K562 (cell line): Measurements from ENCODE around the gene DIP2C. TPM values are rescaled to one million over a fixed set of nuclear protein-coding genes. Genes with fewer than 3 reads are reported as not detected.

Experiments
- ATAC-seq: fragments of 200-7000 bp; cut with Tn5 transposase; 3 replicates; pipeline ENCODE4 v1.9.1; 2020; ENCODE audit warnings: moderate library complexity
- BruUV-seq: library from RNA; stranded (reverse); fragments of 400-500 nt; replicated peaks from 2 replicates; lab custom pipeline; 2021; lab: Mats Ljungman, UMichigan
- CTCF ChIA-PET: fragments of 300-600 bp; formaldehyde crosslinking; extraction: SDS; loops from one replicate; lab custom pipeline; 2021; ENCODE audit warnings: low intra/inter-chr PET ratio; lab: Yijun Ruan, JAX
- POLR2A ChIA-PET: fragments of 300-600, 350-650 bp; sonication (Branson Sonifier 250); formaldehyde crosslinking; extraction: SDS; loops from one replicate; lab custom pipeline; 2021; ENCODE audit warnings: antibody characterized with exemption, inconsistent platforms; lab: Yijun Ruan, JAX
- DNase-seq, 4 experiments: peaks; one replicate each; pipeline versions ENCODE4 v3.0.0 to v3.0.0-alpha.2; 2011 to 2018; ENCODE audit warnings: low spot score in 3 of 4, mixed read lengths in 3 of 4; ENCODE audit errors: extremely low read depth in 1 of 4
- FAIRE-seq: peaks from 2 replicates; lab custom pipeline; 2011; peaks lifted over from hg19 to GRCh38; lab: Jason Lieb, UNC
- H2AFZ ChIP-seq: 2 replicates; pipeline ENCODE4 v1.6.0; 2011; ENCODE audit warnings: low read depth, low read length, control low read depth, inconsistent platforms
- H3K27ac ChIP-seq: fragments of 200-600 bp; 3 replicates; pipeline ENCODE4 v1.8.0; 2011; ENCODE audit warnings: low read depth, mild to moderate bottlenecking, control low read depth, inconsistent platforms, low read length, moderate library complexity, mixed read lengths; ENCODE audit errors: extremely low read depth
- H3K27me3 ChIP-seq, 2 experiments: fragments of 300-600 bp in 1 of 2; 2 replicates in 1 of 2; 3 replicates in 1 of 2; pipeline versions ENCODE4 v1.6.0 to v1.8.0; 2011; ENCODE audit warnings: inconsistent platforms in 2 of 2, low read length in 2 of 2, mild to moderate bottlenecking in 1 of 2, mixed read lengths in 1 of 2, moderate library complexity in 1 of 2; ENCODE audit not compliant: control insufficient read depth in 2 of 2, insufficient read depth in 2 of 2
- H3K36me3 ChIP-seq: fragments of 300-600 bp; 3 replicates; pipeline ENCODE4 v1.8.0; 2011; ENCODE audit warnings: mild to moderate bottlenecking, low read length, inconsistent platforms; ENCODE audit not compliant: control insufficient read depth, insufficient read depth
- H3K4me1 ChIP-seq, 2 experiments: fragments of 200-600 bp in 1 of 2; replicated peaks in 1 of 2; 2 replicates in 1 of 2; 3 replicates in 1 of 2; pipeline versions ENCODE4 v1.5.1 to v1.8.0; 2011; ENCODE audit warnings: inconsistent platforms in 2 of 2, low read length in 2 of 2, mild to moderate bottlenecking in 1 of 2, mixed read lengths in 1 of 2, moderate library complexity in 1 of 2; ENCODE audit not compliant: control insufficient read depth in 2 of 2, insufficient read depth in 2 of 2
- H3K4me2 ChIP-seq: 2 replicates; pipeline ENCODE4 v1.6.1; 2011; ENCODE audit warnings: low read length, control low read depth, inconsistent platforms, mixed read lengths; ENCODE audit not compliant: insufficient read depth
- H3K4me3 ChIP-seq: fragments of 200-600 bp; sonication (generic), shearing (Covaris generic); 2 replicates; pipeline ENCODE4 v1.5.1; 2016; ENCODE audit warnings: control low read depth, inconsistent platforms
- H3K79me2 ChIP-seq: fragments of 200-600 bp; 3 replicates; pipeline ENCODE4 v1.8.0; 2011; ENCODE audit warnings: low read length, inconsistent platforms; ENCODE audit not compliant: control insufficient read depth, insufficient read depth
- H3K9ac ChIP-seq, 2 experiments: 2 replicates each; pipeline versions ENCODE4 v1.6.0 to v1.6.1; 2011; ENCODE audit warnings: low read depth in 2 of 2, low read length in 2 of 2, control low read depth in 1 of 2, inconsistent platforms in 1 of 2, mild to moderate bottlenecking in 1 of 2, mixed read lengths in 1 of 2; ENCODE audit not compliant: insufficient read depth in 1 of 2
- H3K9me1 ChIP-seq: one replicate; pipeline ENCODE4 v1.6.0; 2011; ENCODE audit warnings: inconsistent platforms, mild to moderate bottlenecking, low read length, moderate library complexity; ENCODE audit not compliant: control insufficient read depth, insufficient read depth
- H3K9me3 ChIP-seq: replicated peaks from 2 replicates; pipeline ENCODE4 v1.5.1; 2011; ENCODE audit warnings: low read depth, low read length, inconsistent platforms; ENCODE audit not compliant: control insufficient read depth, insufficient read depth
- H4K20me1 ChIP-seq: replicated peaks from 2 replicates; pipeline ENCODE4 v1.6.1; 2011; ENCODE audit warnings: low read length, inconsistent platforms, mixed read lengths; ENCODE audit not compliant: control insufficient read depth, insufficient read depth
- E2F6 ChIP-seq, 2 experiments: IDR thresholded peaks; 2 replicates each; pipeline ENCODE4 v1.6.1; 2011; ENCODE audit warnings: borderline replicate concordance in 1 of 2, control low read depth in 1 of 2, low read depth in 1 of 2, low read length in 1 of 2, mild to moderate bottlenecking in 1 of 2, mixed read lengths in 1 of 2, moderate library complexity in 1 of 2; ENCODE audit not compliant: insufficient read depth in 1 of 2, insufficient read length in 1 of 2, poor library complexity in 1 of 2, severe bottlenecking in 1 of 2; ENCODE audit errors: extremely low read depth in 1 of 2
- FOXP4 ChIP-seq: sonication (generic); formaldehyde crosslinking; IDR thresholded peaks from 2 replicates; pipeline ENCODE4 v1.8.0; 2022; ENCODE audit warnings: mild to moderate bottlenecking, missing genetic modification reagents, borderline replicate concordance
- HDAC1 ChIP-seq, 2 experiments: fragments of 450-650 bp; IDR thresholded peaks; 2 replicates each; pipeline ENCODE4 v1.6.1; 2016 to 2017; ENCODE audit warnings: inconsistent platforms in 1 of 2, mild to moderate bottlenecking in 1 of 2, moderate library complexity in 1 of 2
- HDAC6 ChIP-seq: IDR thresholded peaks from 2 replicates; pipeline ENCODE4 v1.6.1; 2012; ENCODE audit warnings: low read depth, mild to moderate bottlenecking, control low read depth, inconsistent platforms, low read length, moderate library complexity
- HNRNPK ChIP-seq: fragments of 200-400 bp; formaldehyde crosslinking; IDR thresholded peaks from one replicate; pipeline ENCODE4 v1.6.1; 2018; ENCODE audit warnings: mild to moderate bottlenecking, low read depth, low read length; ENCODE audit not compliant: poor library complexity, severe bottlenecking
- HOMEZ ChIP-seq: fragments of 250-450 bp; sonication (Bioruptor Pico); IDR thresholded peaks from 2 replicates; pipeline ENCODE4 v1.4.0; 2020; ENCODE audit warnings: mild to moderate bottlenecking, moderate library complexity
- RBBP5 ChIP-seq: fragments of 200-600 bp; sonication (generic); IDR thresholded peaks from 2 replicates; pipeline ENCODE4 v1.6.1; 2012; ENCODE audit warnings: borderline replicate concordance, mild to moderate bottlenecking, low read length, control low read depth, inconsistent platforms; ENCODE audit not compliant: insufficient read depth, poor library complexity, severe bottlenecking
- SIN3B ChIP-seq: fragments of 450-650 bp; IDR thresholded peaks from 2 replicates; pipeline ENCODE4 v1.6.1; 2017; ENCODE audit warnings: low read depth, mild to moderate bottlenecking, moderate library complexity
- SUPT5H ChIP-seq: fragments of 450-650 bp; IDR thresholded peaks from 2 replicates; pipeline ENCODE4 v1.6.1; 2016
- THRAP3 ChIP-seq: fragments of 450-650 bp; IDR thresholded peaks from 2 replicates; pipeline ENCODE4 v1.6.1; 2016; ENCODE audit warnings: mild to moderate bottlenecking, inconsistent platforms, borderline replicate concordance
- TRIM28 ChIP-seq: fragments of 450-650 bp; IDR thresholded peaks from 2 replicates; pipeline ENCODE4 v1.6.1; 2017
- ZBTB1 ChIP-seq: sonication (generic); formaldehyde crosslinking; IDR thresholded peaks from 2 replicates; pipeline ENCODE4 v1.8.1; 2023; ENCODE audit warnings: missing genetic modification reagents, low read depth, mild to moderate bottlenecking, borderline replicate concordance
- ZKSCAN8 ChIP-seq: fragments of 200-800 bp; sonication (Bioruptor generic); IDR thresholded peaks from 2 replicates; pipeline ENCODE4 v1.6.1; 2016; ENCODE audit warnings: missing genetic modification characterization, missing compliant biosample characterization
- ZNF121 ChIP-seq: sonication (generic); formaldehyde crosslinking; conservative IDR thresholded peaks from 2 replicates; pipeline ENCODE4 v1.8.0; 2022; ENCODE audit warnings: missing genetic modification reagents
- ZNF253 ChIP-seq: fragments of 250-450 bp; sonication (Bioruptor Pico); conservative IDR thresholded peaks from 2 replicates; pipeline ENCODE4 v1.6.1; 2021; ENCODE audit warnings: mild to moderate bottlenecking
- ZNF444 ChIP-seq: fragments of 250-450 bp; sonication (Bioruptor Pico); IDR thresholded peaks from 2 replicates; pipeline ENCODE4 v1.4.0; 2020; ENCODE audit warnings: mild to moderate bottlenecking, moderate library complexity
- ZNF586 ChIP-seq: fragments of 450-650 bp; formaldehyde crosslinking; conservative IDR thresholded peaks from 2 replicates; pipeline ENCODE4 v1.4.0; 2020; ENCODE audit warnings: mild to moderate bottlenecking, moderate library complexity
- ZNF75A ChIP-seq: fragments of 450-650 bp; formaldehyde crosslinking; IDR thresholded peaks from 2 replicates; pipeline ENCODE4 v1.4.0; 2020; ENCODE audit warnings: mild to moderate bottlenecking
- WGBS: fragments of 100-300 bp; shearing (Covaris generic); methylation state at CpG from one replicate; pipeline ENCODE4 v1.1.6; 2016; ENCODE audit warnings: low coverage, mixed read lengths; ENCODE audit not compliant: insufficient coverage; ENCODE audit errors: missing lambda C conversion rate; 5-methylcytosine and 5-hydroxymethylcytosine counted together
- in situ Hi-C: fragments of 300-500 bp; cut with MboI; formaldehyde crosslinking; loops from 4 replicates; pipeline ENCODE4 v1.15.0; 2018; ENCODE audit warnings: inconsistent platforms, mixed read lengths
- intact Hi-C: fragments of 100-400 bp; cut with micrococcal nuclease; formaldehyde crosslinking; loops from 2 replicates; pipeline ENCODE4 v1.14.2; 2022
- polyA plus RNA-seq, 8 experiments: library from polyadenylated mRNA; depleted of rRNA in 4 of 8; stranded (reverse) in 5 of 8; unstranded in 3 of 8; fragments of >200 nt; fragmentation: Nextera tagmentation in 2 of 8; fragmentation: Illumina TruSeq in 1 of 8; extraction: Ambion mirVana in 2 of 8; extraction: Trizol in 1 of 8; gene quantifications; 2 replicates each; pipeline versions ENCODE4 v1.2.1 to v1.2.3, GENCODE V29; 2011 to 2014; ENCODE audit warnings: inconsistent platforms in 1 of 8, missing spikeins in 1 of 8
- total RNA-seq, 7 experiments: library from RNA; depleted of rRNA in 6 of 7; stranded (reverse); fragments of >200 nt in 6 of 7; fragmentation: Illumina TruSeq in 2 of 7; extraction: Trizol in 2 of 7; gene quantifications; 2 replicates each; pipeline versions ENCODE4 v1.2.1 to v1.2.3, GENCODE V29; 2011 to 2021; ENCODE audit warnings: low replicate concordance in 1 of 7

DIP2C gene
- total and polyA plus RNA-seq, 9 of the 15 experiments (the other 6 are each of a cell fraction or from before 2014, with no cell fraction given) = 0.01 TPM; not detected in 8

- ChIA-PET CTCF (no interaction called here), POLR2A (no interaction called here)
- Histone ChIP-seq H3K9ac (no peak overlapping the region), H3K4me1 (no peaks in the 10 kb centered on the region), H3K36me3 (no peaks in the 10 kb centered on the region), H3K4me3 (no peak overlapping the region), H3K4me2 (no peak overlapping the region), H3K27me3 (peaks cover 57 to 83% of the 10 kb centered on the region in 2 experiments), H2AFZ (no peak overlapping the region), H3K79me2 (no peaks in the 10 kb centered on the region), H3K9me3 (no peaks in the 10 kb centered on the region), H4K20me1 (peaks cover 3% of the 10 kb centered on the region; the same call in 1 of the 2 replicates), H3K9me1 (no peaks in the 10 kb centered on the region), H3K27ac (no peak overlapping the region)
- DNase-seq (no peak), ATAC-seq (no peak), FAIRE-seq (no peak)
- WGBS = 0% methylated on average over 4 of the region's 4 CpGs
- TF ChIP-seq ZNF121 (CRISPR knock-in tag) = no peak
- no peak for TF ChIP-seq HDAC6
- no peak for TF ChIP-seq FOXP4 (CRISPR knock-in tag)
- TF ChIP-seq ZNF253 (CRISPR knock-in tag) = no peak
- TF ChIP-seq HOMEZ = no peak
- no peak for TF ChIP-seq E2F6 (IDR thresholded peaks at IDR 0.05; ENCODE audit: borderline replicate concordance in 1 of 2, extremely low read depth in 1 of 2, insufficient read depth in 1 of 2, insufficient read length in 1 of 2, low read depth in 1 of 2, low read length in 1 of 2, poor library complexity in 1 of 2, severe bottlenecking in 1 of 2)
- no peak for TF ChIP-seq ZNF444 (CRISPR knock-in tag)
- TF ChIP-seq SUPT5H = no peak
- no peak for TF ChIP-seq ZKSCAN8 (CRISPR knock-in tag)
- no peak for TF ChIP-seq SIN3B
- TF ChIP-seq HNRNPK = no peak
- no peak for TF ChIP-seq RBBP5
- TF ChIP-seq ZNF75A (CRISPR knock-in tag) = no peak
- no peak for TF ChIP-seq TRIM28
- no peak for TF ChIP-seq ZNF586 (CRISPR knock-in tag)
- TF ChIP-seq HDAC1 (IDR thresholded peaks at IDR 0.05) = no peak
- TF ChIP-seq THRAP3 = no peak
- TF ChIP-seq ZBTB1 (CRISPR knock-in tag) = no peak
- intact Hi-C loops (no loop called here), in situ Hi-C loops (no loop called here)
- no TSS peak for BruUV-seq
Observed at GRCh38 chr10:287026-287709, 402.3 kb downstream of the DIP2C start.
